HepG2 (cell line): Measurements from ENCODE around the gene TBC1D24. TPM values are rescaled to one million over a fixed set of nuclear protein-coding genes. Genes with fewer than 3 reads are reported as not detected.

Experiments
- ATF5 ChIP-seq: sonication (generic); formaldehyde crosslinking; IDR thresholded peaks from 2 replicates; pipeline ENCODE4 v1.4.0; 2020; ENCODE audit warnings: mild to moderate bottlenecking, low read depth, missing genetic modification reagents
- CEBPZ ChIP-seq: IDR thresholded peaks from 2 replicates; pipeline ENCODE4 v1.6.1; 2012; ENCODE audit warnings: low read length, improper control_type of control experiment
- IKZF5 ChIP-seq: IDR thresholded peaks from 2 replicates; pipeline ENCODE4 v1.6.1; 2018; ENCODE audit warnings: missing genetic modification reagents, mild to moderate bottlenecking, missing compliant biosample characterization
- IRF2 ChIP-seq: IDR thresholded peaks from 2 replicates; pipeline ENCODE4 v1.6.1; 2018; ENCODE audit warnings: missing genetic modification reagents, missing compliant biosample characterization
- NFE2L1 ChIP-seq: sonication (generic); formaldehyde crosslinking; IDR thresholded peaks from 2 replicates; pipeline ENCODE4 v1.4.0; 2020; ENCODE audit warnings: missing genetic modification reagents, mild to moderate bottlenecking, borderline replicate concordance
- NR2F6 ChIP-seq, 2 experiments: IDR thresholded peaks; 2 replicates each; pipeline ENCODE4 v1.6.1; 2016; ENCODE audit warnings: antibody characterized with exemption in 1 of 2, mild to moderate bottlenecking in 1 of 2
- ONECUT2 ChIP-seq: sonication (generic); formaldehyde crosslinking; IDR thresholded peaks from 2 replicates; pipeline ENCODE4 v1.4.0; 2020; ENCODE audit warnings: missing genetic modification reagents
- SETDB1 ChIP-seq: sonication (generic); formaldehyde crosslinking; IDR thresholded peaks from 2 replicates; pipeline ENCODE4 v1.5.1; 2020; ENCODE audit warnings: missing genetic modification reagents, mild to moderate bottlenecking, borderline replicate concordance
- SNRNP70 ChIP-seq: fragments of 200-400 bp; formaldehyde crosslinking; IDR thresholded peaks from 2 replicates; pipeline ENCODE4 v1.6.1; 2017; ENCODE audit warnings: mild to moderate bottlenecking, low read depth, low read length, moderate library complexity
- SP2 ChIP-seq: sonication (generic); formaldehyde crosslinking; IDR thresholded peaks from 2 replicates; pipeline ENCODE4 v1.5.1; 2020; ENCODE audit warnings: mild to moderate bottlenecking, missing genetic modification reagents
- STAG1 ChIP-seq: sonication (generic); formaldehyde crosslinking; IDR thresholded peaks from 2 replicates; pipeline ENCODE4 v1.4.0; 2020; ENCODE audit warnings: missing genetic modification reagents
- THRA ChIP-seq: sonication (generic); formaldehyde crosslinking; IDR thresholded peaks from 2 replicates; pipeline ENCODE4 v1.4.0; 2020; ENCODE audit warnings: missing genetic modification reagents, borderline replicate concordance
- ZBTB2 ChIP-seq: sonication (generic); formaldehyde crosslinking; IDR thresholded peaks from 2 replicates; pipeline ENCODE4 v1.8.0; 2022; ENCODE audit warnings: low read depth, missing genetic modification reagents
- ZBTB21 ChIP-seq: sonication (generic); formaldehyde crosslinking; IDR thresholded peaks from 2 replicates; pipeline ENCODE4 v1.4.0; 2020; ENCODE audit warnings: missing genetic modification reagents
- ZFP37 ChIP-seq: sonication (generic); formaldehyde crosslinking; IDR thresholded peaks from 2 replicates; pipeline ENCODE4 v1.4.0; 2020; ENCODE audit warnings: missing genetic modification reagents, borderline replicate concordance
- ZFP62 ChIP-seq: sonication (generic); formaldehyde crosslinking; IDR thresholded peaks from 2 replicates; pipeline ENCODE4 v1.4.0; 2020; ENCODE audit warnings: missing genetic modification reagents
- ZNF205 ChIP-seq: IDR thresholded peaks from 2 replicates; pipeline ENCODE4 v1.6.1; 2018; ENCODE audit warnings: missing biosample characterization, missing genetic modification reagents
- ZNF263 ChIP-seq: sonication (generic); formaldehyde crosslinking; IDR thresholded peaks from 2 replicates; pipeline ENCODE4 v1.4.0; 2020; ENCODE audit warnings: missing genetic modification reagents
- ZNF274 ChIP-seq: sonication (generic); formaldehyde crosslinking; IDR thresholded peaks from 2 replicates; pipeline ENCODE4 v1.5.1; 2020; ENCODE audit warnings: mild to moderate bottlenecking, missing genetic modification reagents
- ZNF572 ChIP-seq: sonication (generic); formaldehyde crosslinking; IDR thresholded peaks from 2 replicates; pipeline ENCODE4 v1.5.1; 2020; ENCODE audit warnings: mild to moderate bottlenecking, missing genetic modification reagents
- ZNF792 ChIP-seq: IDR thresholded peaks from 2 replicates; pipeline ENCODE4 v1.6.1; 2016
- ZNF850 ChIP-seq: sonication (generic); formaldehyde crosslinking; conservative IDR thresholded peaks from 2 replicates; pipeline ENCODE4 v1.9.0; 2021; ENCODE audit warnings: mild to moderate bottlenecking, missing genetic modification reagents
- polyA plus RNA-seq, 8 experiments: library from polyadenylated mRNA; depleted of rRNA in 3 of 8; stranded (reverse) in 7 of 8; unstranded in 1 of 8; fragments of >200 nt; fragmentation: Illumina TruSeq in 4 of 8; extraction: Trizol in 4 of 8; gene quantifications; 2 replicates each; pipeline versions ENCODE4 v1.2.1 to v1.2.3, GENCODE V29; 2011 to 2016; ENCODE audit warnings: low read depth in 4 of 8, missing spikeins in 1 of 8, mixed read lengths in 1 of 8; ENCODE audit not compliant: insufficient read depth in 1 of 8
- total RNA-seq, 5 experiments: library from RNA; depleted of rRNA; stranded (reverse); fragments of >200 nt; fragmentation: Illumina TruSeq; extraction: Trizol; gene quantifications; 2 replicates each; pipeline ENCODE4 v1.2.3, GENCODE V29; 2016; ENCODE audit warnings: low read depth in 1 of 5

Gene TBC1D24
- total and polyA plus RNA-seq, 2 of the 13 experiments (the other 11 are each of a cell fraction or from before 2014, with no cell fraction given): 7.7 to 13.7 TPM

GRCh38 chr16:2531696-2532493 lies 57.0 kb downstream of the TBC1D24 start (continued):
- 0 out of 2 replicates have a peak, but pooled peaks have one; percentile 88 for TF ChIP-seq SNRNP70
- TF ChIP-seq NR2F6 (IDR thresholded peaks at IDR 0.05): no peak
- 0 out of 2 replicates have a peak, but pooled peaks have one; percentile 46 for TF ChIP-seq NR2F6 (CRISPR knock-in tag; IDR thresholded peaks at IDR 0.05)
- TF ChIP-seq ZBTB2: no peak
- no peak for TF ChIP-seq ATF5 (CRISPR knock-in tag)
- TF ChIP-seq CEBPZ: no peak
- peak; percentile 88 for TF ChIP-seq ZNF792
- TF ChIP-seq ZNF572 (CRISPR knock-in tag): peak; percentile 75; the same call in 1 of the 2 replicates
- no peak for TF ChIP-seq IKZF5 (CRISPR knock-in tag)
- no peak for TF ChIP-seq THRA (CRISPR knock-in tag)
- no peak for TF ChIP-seq NFE2L1 (CRISPR knock-in tag)
- peak; percentile 27 for TF ChIP-seq STAG1
- TF ChIP-seq SP2 (CRISPR knock-in tag): peak; percentile 55; the same call in 1 of the 2 replicates
- TF ChIP-seq ZBTB21: no peak
- TF ChIP-seq ONECUT2 (CRISPR knock-in tag): no peak
- 0 out of 2 replicates have a peak, but pooled peaks have one; percentile 41 for TF ChIP-seq ZNF205
- TF ChIP-seq SETDB1 (CRISPR knock-in tag): no peak
- no peak for TF ChIP-seq ZFP62
- no peak for TF ChIP-seq ZNF850
- peak; percentile 84 for TF ChIP-seq IRF2 (CRISPR knock-in tag)
- peak; percentile 72; the same call in 1 of the 2 replicates for TF ChIP-seq ZNF274 (CRISPR knock-in tag)
- no peak for TF ChIP-seq ZNF263 (CRISPR knock-in tag)
- TF ChIP-seq ZFP37: no peak
